ENCODE results near the gene KAZN.

The KAZN gene

GRCh38 chr1:14777516-14778506 is 179.3 kb downstream of the KAZN start:
- no peak for DNase-seq

DNA sequence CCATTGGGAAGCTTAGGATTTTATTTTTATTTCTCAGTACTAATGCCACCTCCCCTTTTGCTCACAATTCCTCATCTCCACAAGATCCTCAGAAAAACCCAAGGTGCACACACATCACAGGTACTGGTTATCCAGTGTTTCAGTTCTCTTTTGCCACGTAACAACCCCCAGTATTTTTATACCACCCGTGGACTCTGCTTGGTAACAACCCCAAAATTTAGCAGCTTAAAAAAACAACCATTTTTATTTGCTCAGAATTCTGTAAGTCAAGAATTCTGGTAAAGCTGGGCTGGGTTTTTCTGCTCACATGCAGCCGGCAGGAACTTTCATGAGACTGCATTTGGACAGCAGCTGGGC is 180.0 kb downstream of the KAZN start:
- no peak for DNase-seq

DNA sequence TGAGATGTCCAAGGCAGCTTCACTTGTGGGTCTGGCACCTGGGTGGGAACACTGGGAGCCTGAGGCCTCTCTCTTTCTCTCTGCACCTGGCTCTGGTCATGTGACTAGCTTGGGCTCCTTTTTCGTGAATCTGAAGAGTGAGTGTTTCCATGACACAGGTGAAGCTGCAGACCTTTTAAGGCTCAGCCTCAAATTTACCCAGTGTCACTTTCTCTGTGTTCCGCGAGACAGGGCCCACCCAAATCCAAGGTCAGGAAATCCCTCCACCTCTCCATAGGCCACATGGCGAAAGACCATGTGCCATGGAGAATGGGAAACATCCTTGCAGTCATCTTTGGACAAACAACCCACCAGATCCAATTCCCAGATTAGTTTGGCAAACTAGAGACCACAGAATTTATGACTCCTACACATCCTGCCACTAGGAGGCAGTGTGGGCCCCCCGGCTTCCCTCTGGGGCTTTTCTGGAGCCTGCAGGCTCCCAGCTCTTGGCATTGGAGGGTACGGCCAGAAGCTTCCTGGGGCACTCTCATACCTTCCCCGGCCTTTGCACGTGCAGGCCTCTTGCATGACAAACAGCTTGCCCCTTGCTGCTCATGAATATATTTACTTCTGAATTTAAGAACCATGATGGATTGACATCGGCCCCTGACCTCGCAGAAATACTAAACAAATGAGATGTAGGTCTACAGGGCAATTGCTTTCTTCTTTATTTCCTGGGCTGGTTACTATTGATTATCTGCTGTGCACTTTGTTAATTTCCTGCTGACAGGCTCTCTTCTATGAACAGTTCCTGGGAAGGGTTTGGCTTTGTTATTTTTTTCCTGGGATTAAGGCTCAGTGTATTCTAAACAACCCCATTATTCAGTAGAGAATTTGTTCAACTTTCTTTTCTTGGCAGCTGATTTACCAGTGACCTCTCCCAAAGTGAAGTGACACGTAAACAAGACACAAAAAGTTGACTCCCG is 180.7 kb downstream of the KAZN start:
- DNase-seq: no peak

DNA sequence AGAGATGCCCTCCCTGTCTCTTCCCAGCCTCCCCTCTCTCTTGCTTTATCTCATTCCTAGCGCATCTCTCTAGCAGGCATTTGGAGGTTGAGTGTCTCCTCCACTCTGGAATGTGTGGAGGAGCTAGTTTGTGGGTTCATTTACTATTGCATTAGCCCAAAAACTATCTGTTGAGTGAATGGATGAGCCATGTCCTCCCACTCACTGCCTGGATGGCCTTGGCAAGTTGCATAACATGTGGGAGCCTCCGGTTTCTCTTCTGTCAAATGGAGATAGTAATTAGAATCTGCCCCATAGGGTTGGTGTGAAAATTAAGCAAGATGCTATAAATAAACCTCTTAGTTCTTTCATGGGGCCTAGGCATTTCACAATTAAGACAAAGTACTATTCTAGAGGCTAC is 181.8 kb downstream of the KAZN start:
- DNase-seq: no peak

GRCh38 chr1:14781811-14782210 is 183.3 kb downstream of the KAZN start:
- no peak for DNase-seq

GRCh38 chr1:14782741-14783591 is 184.5 kb downstream of the KAZN start:
- DNase-seq: no peak

GRCh38 chr1:14783592-14783886 is 185.1 kb downstream of the KAZN start:
- DNase-seq: no peak

- DNase-seq: no peak
Observed at GRCh38 chr1:14784790-14785773, 186.6 kb downstream of the KAZN start.

DNA sequence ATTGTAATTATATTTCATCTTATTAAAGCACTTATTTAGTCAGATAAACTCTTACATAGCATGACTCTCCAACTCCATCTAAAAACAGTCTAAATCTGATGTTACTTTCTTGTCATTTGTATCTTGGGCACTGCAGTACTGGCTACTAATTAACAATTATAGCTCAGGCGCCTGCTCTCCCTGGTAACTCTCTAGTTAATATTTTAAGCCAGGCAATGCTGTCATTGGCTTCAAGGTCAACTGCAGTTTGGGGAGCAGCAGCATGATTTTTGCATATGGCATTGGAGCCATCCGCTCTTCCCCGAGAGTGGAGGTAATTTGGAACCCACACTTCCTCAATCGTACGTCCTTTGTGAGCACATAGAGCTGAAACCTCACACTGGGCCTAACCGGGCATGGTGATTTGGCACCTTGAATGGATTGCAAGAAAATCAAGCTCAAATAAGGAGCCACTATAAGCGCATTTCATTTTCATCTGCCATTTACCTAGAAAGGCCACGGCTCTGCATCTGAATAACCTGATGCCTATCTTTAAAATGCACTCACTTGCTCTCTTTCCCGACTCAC is 187.7 kb downstream of the KAZN start:
- no peak for DNase-seq

GRCh38 chr1:14786681-14787080 is 188.2 kb downstream of the KAZN start:
- DNase-seq: no peak

DNA sequence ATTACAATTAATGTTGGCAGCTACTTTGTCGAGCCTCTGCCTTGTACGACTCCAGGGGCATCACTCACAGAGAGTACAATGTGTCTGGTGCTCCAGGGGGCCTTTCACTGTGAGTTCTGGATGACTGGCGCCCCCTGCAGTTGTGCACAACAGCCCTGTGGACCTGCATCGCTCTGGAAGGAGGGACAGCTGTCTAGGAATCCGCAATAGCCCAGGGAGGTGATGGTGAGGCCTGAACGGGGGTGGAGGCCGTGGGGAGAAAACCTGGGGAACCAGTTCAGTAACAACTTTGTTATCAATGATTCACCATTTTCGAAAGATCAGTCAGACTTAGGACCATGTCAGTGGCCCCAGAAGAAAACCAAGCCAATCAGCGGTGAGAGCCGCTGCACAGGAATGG is 189.1 kb downstream of the KAZN start:
- no peak for DNase-seq

DNA sequence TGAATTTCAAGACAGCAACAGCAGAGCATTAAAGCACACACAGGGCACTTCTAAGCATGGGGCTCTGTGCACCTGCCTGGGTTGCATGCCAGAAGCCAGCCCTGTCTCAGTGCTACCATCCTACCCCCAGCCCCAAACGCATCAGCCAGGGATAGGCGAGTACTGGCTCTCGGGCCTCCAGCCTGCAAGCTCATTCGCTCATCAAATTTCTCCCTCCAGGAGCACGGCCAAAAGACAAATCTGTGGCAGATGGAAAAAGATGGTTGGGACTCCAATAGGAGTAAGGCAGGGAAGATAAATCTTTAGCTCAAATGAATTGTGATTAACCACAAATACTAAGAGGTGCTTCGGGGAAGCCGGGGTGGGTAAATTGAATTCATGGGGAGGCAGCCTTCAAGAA is 189.6 kb downstream of the KAZN start:
- no peak for DNase-seq

GRCh38 chr1:14790982-14791381 is 192.5 kb downstream of the KAZN start:
- no peak for DNase-seq

DNA sequence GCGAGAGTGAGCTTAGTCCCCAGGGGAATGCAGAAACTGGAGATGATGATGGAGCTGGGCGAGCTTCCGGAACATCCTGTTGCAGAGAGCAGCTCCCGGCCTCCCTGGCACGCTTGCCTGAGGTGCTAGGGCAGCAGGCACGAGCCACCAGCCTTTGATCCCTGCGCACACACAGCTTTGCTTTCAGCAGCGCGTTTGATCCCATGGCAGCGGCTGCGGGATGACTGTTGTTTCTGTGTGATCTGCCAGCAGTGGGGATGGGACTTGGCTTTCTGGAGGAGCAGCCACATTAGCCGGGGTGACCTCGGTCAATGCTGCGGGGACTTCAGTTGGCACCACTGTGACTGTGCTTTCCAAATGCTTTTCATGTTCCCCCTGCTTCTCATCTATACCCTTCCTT is 193.2 kb downstream of the KAZN start:
- DNase-seq: no peak

DNA sequence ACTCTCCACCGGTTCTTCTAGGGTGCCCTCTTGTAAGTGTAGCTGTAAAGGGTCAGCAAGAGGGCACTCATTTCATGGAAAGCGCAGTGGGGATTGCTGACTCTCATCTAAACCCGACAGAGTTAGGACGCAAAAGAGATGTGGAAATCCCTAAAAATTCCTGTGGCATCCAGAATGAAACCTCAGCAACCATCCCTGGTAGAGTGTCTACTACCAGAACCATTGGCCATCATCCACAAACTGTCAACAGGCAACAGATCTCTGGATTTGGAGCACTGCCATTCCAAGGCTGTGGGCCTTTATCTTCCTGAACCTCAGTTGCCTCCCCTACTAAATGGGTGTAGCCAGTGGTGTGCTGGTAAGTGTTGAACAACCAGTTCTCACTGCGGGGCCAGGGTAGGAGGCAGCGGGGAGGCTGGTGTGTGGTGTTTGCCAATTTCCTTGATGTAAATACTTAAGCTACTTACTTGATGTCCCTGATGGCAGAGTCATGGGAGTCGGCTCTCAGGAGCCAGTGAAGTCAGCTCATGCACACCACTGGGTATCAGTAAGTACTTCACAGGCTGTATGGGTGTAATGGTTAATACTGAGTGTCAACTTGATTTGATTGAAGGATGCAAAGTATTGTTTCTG is 195.8 kb downstream of the KAZN start:
- DNase-seq: no peak

DNA sequence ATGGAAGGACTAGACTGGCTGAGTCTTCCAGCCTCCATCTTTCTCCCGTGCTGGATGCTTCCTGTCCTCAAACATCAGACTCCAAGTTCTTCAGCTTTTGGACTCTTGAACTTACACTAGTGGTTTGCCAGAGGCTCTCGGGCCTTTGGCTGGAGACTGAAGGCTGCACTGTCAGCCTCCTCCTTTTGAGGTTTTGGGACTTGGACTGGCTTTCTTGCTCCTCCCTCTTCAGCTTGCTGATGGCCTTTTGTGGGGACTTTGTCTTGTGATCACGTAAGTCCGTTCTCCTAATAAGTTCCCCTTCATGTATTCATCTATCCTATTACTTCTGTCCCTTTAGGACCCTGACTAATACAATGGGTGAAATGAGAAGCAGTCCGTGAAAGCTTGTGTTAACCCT is 196.4 kb downstream of the KAZN start:
- DNase-seq: no peak

DNA sequence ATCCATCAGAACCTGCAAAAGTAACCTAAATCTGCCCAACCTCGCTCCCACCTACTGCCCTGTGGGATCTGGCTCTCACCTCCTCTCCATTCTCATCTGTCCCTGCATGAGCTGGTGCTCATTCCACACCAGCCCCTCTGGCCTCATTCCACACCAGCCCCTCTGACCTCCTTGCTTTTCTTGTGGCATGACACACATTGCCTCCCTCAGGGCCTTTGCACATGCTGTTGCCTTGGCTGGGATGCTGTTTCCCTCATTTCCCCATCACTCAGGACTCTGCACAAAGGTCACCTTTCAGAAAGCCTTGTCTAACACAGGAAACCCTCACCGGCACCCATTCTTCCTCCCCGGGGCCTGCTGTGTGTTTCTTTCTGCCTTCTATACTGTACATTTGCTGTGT is 197.1 kb downstream of the KAZN start:
- DNase-seq: no peak

DNA sequence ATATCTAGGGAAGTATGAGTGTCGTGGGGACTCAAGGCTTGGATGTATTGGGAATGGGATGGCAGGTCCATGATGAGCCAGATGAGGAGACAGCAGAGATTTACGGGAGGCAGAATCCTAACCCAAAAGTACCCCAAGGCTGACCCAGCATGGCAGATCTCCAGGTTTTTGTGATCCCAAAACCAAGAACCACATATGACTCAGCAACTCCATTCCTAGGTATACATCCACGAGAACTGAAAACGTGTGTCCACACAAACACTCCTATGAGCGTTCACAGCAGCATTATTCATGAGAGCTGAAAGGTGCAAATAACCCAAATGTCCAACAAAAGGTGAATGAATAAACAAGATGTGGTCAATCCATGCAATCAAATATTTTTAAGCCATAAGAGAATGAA is 201.5 kb downstream of the KAZN start:
- DNase-seq: no peak

GRCh38 chr1:14800500-14801076 is 202.1 kb downstream of the KAZN start:
- no peak for DNase-seq

GRCh38 chr1:14803002-14803789 is 204.7 kb downstream of the KAZN start:
- DNase-seq: no peak
